Measurements from ENCODE around the gene PDXK. TPM values are rescaled to one million over a fixed set of nuclear protein-coding genes. Genes with fewer than 3 reads are reported as not detected.
A peak's percentile ranks its signal among the peaks of the same experiment; 100 is the strongest.

Gene PDXK
- polyA plus RNA-seq, 3 donors, result 128 to 214 (median 210) TPM

GRCh38 chr21:43806017-43806710, 87.2 kb downstream of the PDXK start:
- H3K36me3 ChIP-seq (replicated peaks in 1 of 2; ENCODE audit: control insufficient read depth in 1 of 2, insufficient read depth in 2 of 2, low read length in 2 of 2), result peaks cover 47 to 61% of the 10 kb centered on the region in 2 donors
- intact Hi-C loops (cut with micrococcal nuclease), result no loop called here
- Mint-ChIP-seq H3K4me3 (peak overlapping the region in 1 of 2 donors; percentile 1), H3K4me1 (peaks cover 69% of the 10 kb centered on the region), H3K9me3 (no peaks in the 10 kb centered on the region), H3K36me3 (peaks cover 46 to 78% of the 10 kb centered on the region in 2 donors), H3K27ac (peak overlapping the region; percentile 92 to 99 (median 98)), H3K27me3 (ENCODE audit: low read depth in 3 of 3) (peaks cover 0 to 4% (median 0%) of the 10 kb centered on the region in 3 donors)
- H3K4me1 ChIP-seq (ENCODE audit: control insufficient read depth in 1 of 2, insufficient read depth in 2 of 2, low read length in 2 of 2), result peaks cover 66 to 76% of the 10 kb centered on the region in 2 donors
- H3K4me3 ChIP-seq (replicated peaks in 1 of 3; ENCODE audit: low read depth in 2 of 3, low read length in 3 of 3), result peak overlapping the region in 1 of 3 experiments; percentile 15
- WGBS (ENCODE audit: insufficient coverage), result 91% methylated on average over 14 of the region's 21 CpGs
- H3K9ac ChIP-seq (ENCODE audit: insufficient read depth, low read length, poor library complexity, severe bottlenecking), result peak overlapping the region; percentile 39
- H3K79me2 ChIP-seq (ENCODE audit: insufficient read depth, low read length), result peaks cover 55% of the 10 kb centered on the region
- peak; percentile 4 for TF ChIP-seq CTCF (IDR thresholded peaks at IDR 0.05)
- no peak overlapping the region for H2AFZ ChIP-seq (ENCODE audit: insufficient read depth, low read depth, low read length, poor library complexity, severe bottlenecking)
- H3K4me2 ChIP-seq (replicated peaks; ENCODE audit: extremely low read depth, low read length, poor library complexity, severe bottlenecking), result no peak overlapping the region
- H3K27ac ChIP-seq (ENCODE audit: low read depth in 1 of 2, low read length in 2 of 2), result peak overlapping the region; percentile 91
- DNase-seq, result peak in 2 of 3 donors; percentile 22 to 70
- no peaks in the 10 kb centered on the region for H3K27me3 ChIP-seq (ENCODE audit: control insufficient read depth in 2 of 2, insufficient read depth in 2 of 2, low read length in 2 of 2)
- peaks cover 78% of the 10 kb centered on the region for H4K20me1 ChIP-seq (ENCODE audit: insufficient read depth, low read length)
- H3K9me3 ChIP-seq (replicated peaks in 1 of 2; ENCODE audit: control insufficient read depth in 1 of 2, insufficient read depth in 1 of 2, low read length in 2 of 2), result no peaks in the 10 kb centered on the region

GRCh38 chr21:43808367-43808766, 89.4 kb downstream of the PDXK start:
- Histone ChIP-seq H3K79me2 (ENCODE audit: insufficient read depth, low read length) (peaks cover 68% of the 10 kb centered on the region), H3K4me3 (replicated peaks in 1 of 3; ENCODE audit: low read depth in 2 of 3, low read length in 3 of 3) (no peak overlapping the region), H2AFZ (ENCODE audit: insufficient read depth, low read depth, low read length, poor library complexity, severe bottlenecking) (no peak overlapping the region), H4K20me1 (ENCODE audit: insufficient read depth, low read length) (peaks cover 57% of the 10 kb centered on the region), H3K9me3 (replicated peaks in 1 of 2; ENCODE audit: control insufficient read depth in 1 of 2, insufficient read depth in 1 of 2, low read length in 2 of 2) (no peaks in the 10 kb centered on the region), H3K4me2 (replicated peaks; ENCODE audit: extremely low read depth, low read length, poor library complexity, severe bottlenecking) (no peak overlapping the region), H3K27me3 (ENCODE audit: control insufficient read depth in 2 of 2, insufficient read depth in 2 of 2, low read length in 2 of 2) (no peaks in the 10 kb centered on the region), H3K27ac (ENCODE audit: low read depth in 1 of 2, low read length in 2 of 2) (no peak overlapping the region), H3K4me1 (ENCODE audit: control insufficient read depth in 1 of 2, insufficient read depth in 2 of 2, low read length in 2 of 2) (peaks cover 86 to 98% of the 10 kb centered on the region in 2 donors), H3K9ac (ENCODE audit: insufficient read depth, low read length, poor library complexity, severe bottlenecking) (no peak overlapping the region), H3K36me3 (replicated peaks in 1 of 2; ENCODE audit: control insufficient read depth in 1 of 2, insufficient read depth in 2 of 2, low read length in 2 of 2) (peaks cover 35 to 46% of the 10 kb centered on the region in 2 donors)
- no peak for DNase-seq
- H3K9me3 Mint-ChIP-seq, result peaks cover 0 to 2% (median 0%) of the 10 kb centered on the region in 7 donors
- intact Hi-C loops (cut with micrococcal nuclease), result no loop called here
- H3K4me1 Mint-ChIP-seq, result peaks cover 84% of the 10 kb centered on the region
- WGBS (ENCODE audit: insufficient coverage), result 89% methylated on average over 14 of the region's 18 CpGs
- peaks cover 0 to 1% (median 0%) of the 10 kb centered on the region in 3 donors for H3K27me3 Mint-ChIP-seq (ENCODE audit: low read depth in 3 of 3)
- peak overlapping the region in 1 of 7 donors; percentile 30 for H3K27ac Mint-ChIP-seq
- no peak overlapping the region for H3K4me3 Mint-ChIP-seq
- H3K36me3 Mint-ChIP-seq, result peaks cover 35 to 57% of the 10 kb centered on the region in 2 donors
- no peak for TF ChIP-seq CTCF (IDR thresholded peaks at IDR 0.05)

Data from CD14-positive monocyte (primary cell).